Uterus (tissue), 4 donors: Measurements from ENCODE around the gene MYBPC2. TPM values are rescaled to one million over a fixed set of nuclear protein-coding genes. Genes with fewer than 3 reads are reported as not detected.

Experiments
- DNase-seq, 2 donors: peaks; one replicate each; pipeline ENCODE4 v3.0.0-alpha.2; 2019 to 2020
- H3K27ac ChIP-seq, 2 donors: fragments of 200-600 bp; sonication (generic); 1 replicate in 1 of 2; 2 replicates in 1 of 2; pipeline ENCODE4 v1.5.1; 2016 to 2018
- H3K27me3 ChIP-seq, 2 donors: fragments of 200-600 bp; sonication (generic); one replicate each; pipeline ENCODE4 v1.5.1; 2018 to 2019; ENCODE audit warnings: control low read depth in 1 of 2
- H3K36me3 ChIP-seq, 2 donors: fragments of 200-600 bp; sonication (generic); one replicate each; pipeline ENCODE4 v1.5.1; 2019; ENCODE audit warnings: control low read depth in 1 of 2
- H3K4me1 ChIP-seq, 2 donors: fragments of 200-600 bp; sonication (generic); one replicate each; pipeline ENCODE4 v1.5.1; 2018 to 2019; ENCODE audit warnings: control low read depth in 1 of 2
- H3K4me3 ChIP-seq, 2 donors: fragments of 200-600 bp; sonication (generic); 1 replicate in 1 of 2; 2 replicates in 1 of 2; pipeline ENCODE4 v1.5.1; 2018 to 2019; ENCODE audit warnings: mild to moderate bottlenecking in 1 of 2
- H3K9me3 ChIP-seq, 2 donors: fragments of 200-600 bp; sonication (generic); one replicate each; pipeline ENCODE4 v1.5.1; 2019; ENCODE audit warnings: control low read depth in 1 of 2
- CTCF ChIP-seq, 4 experiments: fragments of 200-600 bp in 2 of 4; fragments of 450-650 bp in 2 of 4; sonication (generic) in 2 of 4; IDR thresholded peaks; one replicate each; pipeline ENCODE4 v1.5.1; 2016 to 2019; ENCODE audit warnings: antibody characterized with exemption in 4 of 4, mild to moderate bottlenecking in 2 of 4, moderate library complexity in 1 of 4
- POLR2A ChIP-seq, 2 donors: fragments of 450-650 bp; IDR thresholded peaks; one replicate each; pipeline ENCODE4 v1.6.1; 2016; ENCODE audit warnings: antibody characterized with exemption in 2 of 2, mild to moderate bottlenecking in 1 of 2, moderate library complexity in 1 of 2
- intact Hi-C: fragments of 100-400 bp; cut with DNase I; formaldehyde crosslinking; loops from one replicate; pipeline ENCODE4 v1.15.1; 2023; ENCODE audit warnings: low total_unique reads
- total RNA-seq, 4 donors: library from RNA; depleted of rRNA in 3 of 4; stranded (reverse); fragments of >200 nt in 3 of 4; gene quantifications; one replicate each; pipeline versions ENCODE4 v1.1.0 to v1.2.4, GENCODE V29; 2014 to 2023
- donor health status: DM: yes; HTN: yes; CAD: no.

MYBPC2 gene
- total RNA-seq, 4 donors from 2014 or later, result 0.24 to 0.28 TPM; not detected in 2

GRCh38 chr19:50513746-50514345 lies 81.2 kb downstream of the MYBPC2 start, which contains the start of gene ASPDH:
TSS of gene ASPDH (minus strand) at chr19:50513913. CDS start at chr19:50513823, 90 bp downstream.
- Histone ChIP-seq H3K27me3 (no peaks in the 10 kb centered on the region), H3K9me3 (no peaks in the 10 kb centered on the region), H3K4me3 (no peak within 1 kb of the TSS), H3K36me3 (no peaks in the 10 kb centered on the region), H3K27ac (no peak within 1 kb of the TSS), H3K4me1 (peaks cover 0 to 7% of the 10 kb centered on the region in 2 donors)
- TF ChIP-seq CTCF (IDR thresholded peaks at IDR 0.05) (no peak), POLR2A (IDR thresholded peaks at IDR 0.05) (no peak)
- DNase-seq, result no peak
- intact Hi-C loops, result no loop called here

GRCh38 chr19:50514346-50515167 lies 81.9 kb downstream of the MYBPC2 start:
- Histone ChIP-seq H3K27ac (no peak overlapping the region), H3K27me3 (no peaks in the 10 kb centered on the region), H3K4me1 (peaks cover 0 to 7% of the 10 kb centered on the region in 2 donors), H3K36me3 (no peaks in the 10 kb centered on the region), H3K4me3 (no peak overlapping the region), H3K9me3 (no peaks in the 10 kb centered on the region)
- DNase-seq, result no peak
- TF ChIP-seq POLR2A (IDR thresholded peaks at IDR 0.05) (no peak), CTCF (IDR thresholded peaks at IDR 0.05) (no peak)
- intact Hi-C loops, result no loop called here

GRCh38 chr19:50515168-50515561 lies 82.5 kb downstream of the MYBPC2 start:
- no peaks in the 10 kb centered on the region for H3K9me3 ChIP-seq
- peaks cover 0 to 4% of the 10 kb centered on the region in 2 donors for H3K4me1 ChIP-seq
- TF ChIP-seq POLR2A (IDR thresholded peaks at IDR 0.05) (no peak), CTCF (IDR thresholded peaks at IDR 0.05) (no peak)
- no peaks in the 10 kb centered on the region for H3K36me3 ChIP-seq
- no peaks in the 10 kb centered on the region for H3K27me3 ChIP-seq
- intact Hi-C loops, result no loop called here
- no peak overlapping the region for H3K4me3 ChIP-seq
- DNase-seq, result no peak
- no peak overlapping the region for H3K27ac ChIP-seq

Other genes starting within 250 kb of the MYBPC2 start
- gene MYH14, start 229.3 kb upstream of the MYBPC2 start, total RNA-seq, result 10 to 100 TPM in 1 of 4 donors, 1 to 10 TPM in 2, under 1 TPM in 1; 0.77 to 22.1 (median 1.4) TPM
- gene KCNC3, start 103.5 kb upstream of the MYBPC2 start, total RNA-seq, result 1 to 10 TPM in 1 of 4 donors, under 1 TPM in 2, not detected in 1; 0.26 to 2.4 (median 0.85) TPM
- gene NAPSA, start 67.3 kb upstream of the MYBPC2 start, total RNA-seq, result 1 to 10 TPM in 2 of 4 donors, not detected in 2; 1.4 to 1.5 TPM
- 100 to 1,000 TPM in 1 of 4 donors, 10 to 100 TPM in 3; 45.3 to 115 (median 61.4) TPM for gene NR1H2, start 56.4 kb upstream of the MYBPC2 start, total RNA-seq
- gene POLD1, start 48.5 kb upstream of the MYBPC2 start, total RNA-seq, result 10 to 100 TPM; 10.6 to 47.9 (median 24.0) TPM
- 1 to 10 TPM in 1 of 4 donors, under 1 TPM in 1, not detected in 2; under 0.01 to 2.1 TPM for gene SPIB, start 14.0 kb upstream of the MYBPC2 start, total RNA-seq
- 100 to 1,000 TPM in 1 of 4 donors, 10 to 100 TPM in 3; 30.5 to 121 (median 45.8) TPM for gene EMC10, start 43.6 kb downstream of the MYBPC2 start, total RNA-seq
- 1 to 10 TPM in 2 of 4 donors, under 1 TPM in 1, not detected in 1; 0.62 to 5.4 (median 1.8) TPM for gene GARIN5A, start 44.0 kb downstream of the MYBPC2 start, total RNA-seq
- 10 to 100 TPM in 1 of 4 donors, 1 to 10 TPM in 3; 1.8 to 22.8 (median 5.5) TPM for gene JOSD2, start 78.3 kb downstream of the MYBPC2 start, total RNA-seq
- not detected for gene ASPDH, start 81.0 kb downstream of the MYBPC2 start, total RNA-seq
- 10 to 100 TPM in 2 of 4 donors, 1 to 10 TPM in 2; 2.4 to 38.0 (median 13.2) TPM for gene LRRC4B, start 135.5 kb downstream of the MYBPC2 start, total RNA-seq
- under 1 TPM in 1 of 4 donors, not detected in 3; 0.14 TPM for gene SYT3, start 207.0 kb downstream of the MYBPC2 start, total RNA-seq
- gene C19orf81, start 216.6 kb downstream of the MYBPC2 start, total RNA-seq, result not detected